Ovary (tissue), 9 donors: ENCODE data around the gene CTH. TPM values are rescaled to one million over a fixed set of nuclear protein-coding genes. Genes with fewer than 3 reads are reported as not detected.

ENCODE experiments used
- DNase-seq, 5 donors: peaks; one replicate each; pipeline ENCODE4 v3.0.0-alpha.2; 2019 to 2020
- H3K27ac ChIP-seq, 2 donors: fragments of 200-600 bp; one replicate each; pipeline versions ENCODE4 v1.5.1 to v1.8.0; 2019 to 2022
- H3K27me3 ChIP-seq: fragments of 200-600 bp; one replicate; pipeline ENCODE4 v1.8.0; 2022
- H3K36me3 ChIP-seq: fragments of 200-600 bp; sonication (generic); one replicate; pipeline ENCODE4 v1.5.1; 2019
- H3K4me1 ChIP-seq: one replicate; pipeline ENCODE4 v1.8.1; 2013; ENCODE audit warnings: mild to moderate bottlenecking, moderate library complexity; ENCODE audit not compliant: insufficient read depth
- H3K4me3 ChIP-seq: fragments of 200-600 bp; sonication (generic); one replicate; pipeline ENCODE4 v1.5.1; 2017
- H3K9me3 ChIP-seq, 2 donors: fragments of 200-600 bp in 1 of 2; sonication (generic) in 1 of 2; one replicate each; pipeline versions ENCODE4 v1.5.1 to v1.8.1; 2013 to 2019; ENCODE audit warnings: mild to moderate bottlenecking in 1 of 2, moderate library complexity in 1 of 2
- EP300 ChIP-seq: sonication (generic); formaldehyde crosslinking; IDR thresholded peaks from one replicate; pipeline ENCODE4 v1.6.1; 2017; ENCODE audit warnings: antibody characterized with exemption
- POLR2A ChIP-seq: fragments of 450-650 bp; IDR thresholded peaks from one replicate; pipeline ENCODE4 v1.6.1; 2017; ENCODE audit warnings: antibody characterized with exemption, mild to moderate bottlenecking, moderate library complexity
- WGBS, 3 donors: extraction: QIAGEN DNeasy Blood & Tissue Kit in 1 of 3; methylation state at CpG; one replicate each; pipeline versions ENCODE4 v1.1.5 to v1.1.7; 2013 to 2017; 5-methylcytosine and 5-hydroxymethylcytosine counted together
- intact Hi-C, 4 donors: fragments of 100-400 bp; cut with DNase I; formaldehyde crosslinking; loops; one replicate each; pipeline versions ENCODE4 v1.11.0 to v1.15.1; 2022 to 2023
- polyA plus RNA-seq, 2 donors: library from polyadenylated mRNA; stranded (reverse); fragments of 200-250 nt in 1 of 2; fragments of 350-450 nt in 1 of 2; fragmentation: Illumina TruSeq in 1 of 2; extraction: RNeasy Lipid Tissue Mini Kit (QIAGEN cat#74804) in 1 of 2; gene quantifications; one replicate each; pipeline ENCODE4 v1.2.3, GENCODE V29; 2013 to 2014
- total RNA-seq, 7 donors: library from RNA; depleted of rRNA in 2 of 7; stranded (reverse); fragments of >200 nt in 2 of 7; fragmentation: NEBNext Ultra II Directional in 3 of 7; extraction: Animal tissue kit (Norgen Biotek cat#: 25700) in 3 of 7; gene quantifications; one replicate each; pipeline versions ENCODE4 v1.1.0 to v1.2.4, GENCODE V29; 2016 to 2023
- TF ChIP-seq, protein P1 (sequence below), 3 donors: fragments of 450-650 bp in 2 of 3; fragments of 200-600 bp in 1 of 3; IDR thresholded peaks; one replicate each; pipeline versions ENCODE4 v1.5.1 to v1.8.0; 2016 to 2022; ENCODE audit warnings: antibody characterized with exemption in 3 of 3, mild to moderate bottlenecking in 1 of 3
- donor health status: DM: no; HTN: no; CAD: no; lungs with moderate emphysema.
- donor health status: DM: no; HTN: no; CAD: no.
- donor health status: Bipolar disorder and iron deficiency.
- donor health status: DM: yes; HTN: yes; CAD: no.
- donor health status: DM: no; HTN: no; CAD: no.
- donor health status: DM: yes; HTN: yes; CAD: no.

CTH gene
- total and polyA plus RNA-seq, 9 donors, result 4.7 to 36.2 (median 15.8) TPM

DNA sequence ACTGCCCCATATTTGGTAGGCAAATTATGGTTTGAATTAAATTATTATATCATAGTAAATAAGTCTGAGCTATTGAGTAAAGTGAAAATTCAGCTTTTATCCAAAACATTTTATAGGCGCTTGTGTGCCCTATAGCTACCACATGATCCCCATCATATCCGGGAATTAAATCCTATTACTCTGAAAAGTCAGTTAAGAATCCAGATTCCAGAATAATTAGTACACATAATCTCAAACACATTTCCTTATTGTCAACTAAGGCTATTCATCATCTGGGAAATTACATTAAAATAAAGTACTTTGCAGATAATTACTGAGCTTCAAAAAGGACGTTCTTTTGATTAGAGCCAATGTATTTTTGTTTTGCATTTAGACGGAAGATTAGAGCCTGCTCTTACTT, 72.3 kb downstream of the CTH start:
- H3K4me1 ChIP-seq, result peaks cover 7% of the 10 kb centered on the region
- H3K4me3 ChIP-seq, result no peak overlapping the region
- H3K36me3 ChIP-seq, result no peaks in the 10 kb centered on the region
- no peaks in the 10 kb centered on the region for H3K27me3 ChIP-seq
- no peaks in the 10 kb centered on the region for H3K9me3 ChIP-seq
- WGBS, 3 donors, result 70 to 76% (median 71%) methylated on average over 4 of the region's 4 CpGs
- no peak overlapping the region for H3K27ac ChIP-seq
- intact Hi-C loops, result no loop called here
- TF ChIP-seq, protein P1, sequence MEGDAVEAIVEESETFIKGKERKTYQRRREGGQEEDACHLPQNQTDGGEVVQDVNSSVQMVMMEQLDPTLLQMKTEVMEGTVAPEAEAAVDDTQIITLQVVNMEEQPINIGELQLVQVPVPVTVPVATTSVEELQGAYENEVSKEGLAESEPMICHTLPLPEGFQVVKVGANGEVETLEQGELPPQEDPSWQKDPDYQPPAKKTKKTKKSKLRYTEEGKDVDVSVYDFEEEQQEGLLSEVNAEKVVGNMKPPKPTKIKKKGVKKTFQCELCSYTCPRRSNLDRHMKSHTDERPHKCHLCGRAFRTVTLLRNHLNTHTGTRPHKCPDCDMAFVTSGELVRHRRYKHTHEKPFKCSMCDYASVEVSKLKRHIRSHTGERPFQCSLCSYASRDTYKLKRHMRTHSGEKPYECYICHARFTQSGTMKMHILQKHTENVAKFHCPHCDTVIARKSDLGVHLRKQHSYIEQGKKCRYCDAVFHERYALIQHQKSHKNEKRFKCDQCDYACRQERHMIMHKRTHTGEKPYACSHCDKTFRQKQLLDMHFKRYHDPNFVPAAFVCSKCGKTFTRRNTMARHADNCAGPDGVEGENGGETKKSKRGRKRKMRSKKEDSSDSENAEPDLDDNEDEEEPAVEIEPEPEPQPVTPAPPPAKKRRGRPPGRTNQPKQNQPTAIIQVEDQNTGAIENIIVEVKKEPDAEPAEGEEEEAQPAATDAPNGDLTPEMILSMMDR (IDR thresholded peaks at IDR 0.05), result no peak
- TF ChIP-seq EP300 (no peak), POLR2A (no peak)
- no peak for DNase-seq

DNA sequence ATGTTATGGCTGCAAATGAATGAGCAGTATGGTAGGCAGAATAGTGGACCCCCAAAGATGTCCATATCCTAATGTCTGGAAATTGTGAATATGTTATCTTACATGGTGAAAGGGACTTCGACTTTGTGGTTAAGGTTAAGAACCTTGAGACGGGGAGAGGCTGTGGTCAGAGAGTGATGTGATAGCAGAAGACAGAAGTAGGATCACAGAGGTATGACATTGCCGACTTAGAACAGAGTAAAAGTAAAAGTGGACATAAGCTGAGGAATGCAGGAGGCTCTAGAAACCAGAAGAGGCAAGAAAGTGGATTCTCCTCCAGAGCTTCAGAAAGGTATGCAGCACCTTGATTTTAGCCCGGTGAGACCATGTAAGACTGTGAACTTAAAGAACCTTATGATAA, 74.6 kb downstream of the CTH start:
- TF ChIP-seq EP300 (no peak), POLR2A (no peak)
- TF ChIP-seq, protein P1 (IDR thresholded peaks at IDR 0.05), result no peak
- WGBS, 3 donors, result 53 to 57% (median 56%) methylated on average over 4 of the region's 4 CpGs
- Histone ChIP-seq H3K27ac (no peak overlapping the region), H3K9me3 (no peaks in the 10 kb centered on the region), H3K4me1 (peaks cover 7% of the 10 kb centered on the region), H3K36me3 (no peaks in the 10 kb centered on the region), H3K27me3 (no peaks in the 10 kb centered on the region), H3K4me3 (no peak overlapping the region)
- no peak for DNase-seq
- intact Hi-C loops, result no loop called here

DNA sequence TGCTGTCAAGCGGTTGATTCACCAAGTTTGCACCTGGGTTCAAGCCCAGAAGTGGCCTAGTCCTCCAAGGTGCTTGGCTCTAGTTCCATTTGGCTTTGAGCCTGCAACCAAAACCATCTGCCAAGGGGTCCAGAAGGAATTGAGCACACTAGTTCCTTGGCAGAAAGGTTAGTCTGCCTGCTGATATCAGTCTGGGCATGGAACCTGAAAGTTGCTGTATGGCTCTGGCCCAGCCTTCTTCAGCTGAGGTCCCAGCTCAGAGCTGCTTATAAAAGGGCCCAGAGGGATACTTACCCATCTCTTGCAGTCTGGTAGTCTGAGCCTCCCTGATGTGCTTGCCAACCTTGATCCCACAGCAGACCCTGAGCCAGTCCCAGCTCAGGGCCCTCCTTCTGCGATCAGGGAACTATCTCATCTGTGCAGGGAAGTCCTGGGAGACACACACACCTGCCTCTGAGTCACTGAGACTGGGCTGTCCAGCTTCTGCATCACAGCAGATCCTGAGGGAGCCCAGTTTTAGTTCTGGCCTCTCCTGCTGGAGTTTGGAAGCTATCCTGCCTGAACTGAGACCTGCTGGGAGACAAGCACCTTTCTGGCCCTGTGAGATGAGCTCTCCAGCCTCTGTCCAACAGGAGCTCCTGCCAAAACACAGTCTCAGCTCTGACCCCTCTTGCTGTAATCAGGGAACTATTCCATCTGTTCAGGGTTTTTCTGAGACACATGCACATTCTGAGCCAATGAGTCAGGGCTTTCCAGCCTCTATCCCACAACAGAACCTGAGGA, 75.8 kb downstream of the CTH start:
- TF ChIP-seq POLR2A (no peak), EP300 (no peak)
- TF ChIP-seq, protein P1 (IDR thresholded peaks at IDR 0.05), result no peak
- Histone ChIP-seq H3K4me3 (no peak overlapping the region), H3K36me3 (no peaks in the 10 kb centered on the region), H3K27me3 (no peaks in the 10 kb centered on the region), H3K4me1 (peaks cover 7% of the 10 kb centered on the region), H3K27ac (no peak overlapping the region), H3K9me3 (no peaks in the 10 kb centered on the region)
- DNase-seq, result peak; percentile 55 to 75 (median 62)
- 35 to 54% (median 47%) methylated on average over 2 of the region's 2 CpGs for WGBS, 3 donors
- intact Hi-C loops, result no loop called here

DNA sequence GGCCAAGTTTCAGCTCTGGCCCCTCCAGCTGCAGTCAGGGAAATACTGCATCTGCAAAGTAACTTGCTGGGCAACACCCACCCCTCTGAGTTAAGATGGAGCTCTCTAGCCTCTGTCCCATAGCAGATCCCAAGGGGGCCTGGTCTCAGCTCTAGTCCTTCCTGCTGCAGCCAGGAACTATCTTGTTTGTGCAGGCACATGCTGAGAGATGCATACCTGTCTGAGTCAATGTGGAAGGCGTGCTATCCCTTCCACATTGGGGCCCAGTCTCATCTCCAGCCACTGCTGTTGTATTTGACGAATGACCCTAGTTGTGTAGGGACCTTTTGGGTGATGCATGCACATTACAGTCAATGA, 76.4 kb downstream of the CTH start:
- Histone ChIP-seq H3K4me3 (no peak overlapping the region), H3K27ac (no peak overlapping the region), H3K9me3 (no peaks in the 10 kb centered on the region), H3K36me3 (no peaks in the 10 kb centered on the region), H3K27me3 (no peaks in the 10 kb centered on the region), H3K4me1 (peaks cover 7% of the 10 kb centered on the region)
- no peak for DNase-seq
- intact Hi-C loops, result no loop called here
- TF ChIP-seq, protein P1 (IDR thresholded peaks at IDR 0.05), result no peak
- TF ChIP-seq POLR2A (no peak), EP300 (no peak)
- 90 to 100% (median 95%) methylated on average over 2 of the region's 2 CpGs for WGBS, 3 donors
